ENCODE results near the gene STK17A.
"Not testable (repeated sequence)": the region's sequence is repeated elsewhere in the genome, so short reads cannot be mapped to it uniquely, and the experiment has no call there.

The STK17A gene

GRCh38 chr7:43602256-43602655 lies 19.3 kb downstream of the STK17A start:
- no peak for DNase-seq

DNA sequence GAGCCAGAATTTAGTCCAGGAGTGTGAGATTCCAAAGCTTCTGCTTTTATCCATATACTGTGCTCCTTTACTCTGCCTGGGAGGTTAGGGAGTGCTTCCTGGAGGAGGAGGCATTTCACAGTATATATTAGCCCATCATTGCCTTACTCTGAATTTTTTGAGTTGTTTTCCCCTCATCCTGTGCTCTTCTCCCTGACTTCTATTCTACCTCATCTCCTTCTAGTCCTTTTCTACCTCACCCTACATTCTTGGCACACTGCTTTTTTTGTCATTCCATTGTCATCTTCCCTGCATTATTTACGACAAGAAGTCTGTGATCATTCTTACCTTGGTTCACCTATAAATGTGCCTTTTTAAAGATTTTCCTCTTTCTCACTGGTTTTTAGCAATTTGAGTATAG lies 21.3 kb downstream of the STK17A start:
- DNase-seq: no peak

GRCh38 chr7:43609097-43609496 lies 26.2 kb downstream of the STK17A start:
- DNase-seq: no peak

- no peak for DNase-seq
Measured at GRCh38 chr7:43612128-43612527, 29.2 kb downstream of the STK17A start.

DNA sequence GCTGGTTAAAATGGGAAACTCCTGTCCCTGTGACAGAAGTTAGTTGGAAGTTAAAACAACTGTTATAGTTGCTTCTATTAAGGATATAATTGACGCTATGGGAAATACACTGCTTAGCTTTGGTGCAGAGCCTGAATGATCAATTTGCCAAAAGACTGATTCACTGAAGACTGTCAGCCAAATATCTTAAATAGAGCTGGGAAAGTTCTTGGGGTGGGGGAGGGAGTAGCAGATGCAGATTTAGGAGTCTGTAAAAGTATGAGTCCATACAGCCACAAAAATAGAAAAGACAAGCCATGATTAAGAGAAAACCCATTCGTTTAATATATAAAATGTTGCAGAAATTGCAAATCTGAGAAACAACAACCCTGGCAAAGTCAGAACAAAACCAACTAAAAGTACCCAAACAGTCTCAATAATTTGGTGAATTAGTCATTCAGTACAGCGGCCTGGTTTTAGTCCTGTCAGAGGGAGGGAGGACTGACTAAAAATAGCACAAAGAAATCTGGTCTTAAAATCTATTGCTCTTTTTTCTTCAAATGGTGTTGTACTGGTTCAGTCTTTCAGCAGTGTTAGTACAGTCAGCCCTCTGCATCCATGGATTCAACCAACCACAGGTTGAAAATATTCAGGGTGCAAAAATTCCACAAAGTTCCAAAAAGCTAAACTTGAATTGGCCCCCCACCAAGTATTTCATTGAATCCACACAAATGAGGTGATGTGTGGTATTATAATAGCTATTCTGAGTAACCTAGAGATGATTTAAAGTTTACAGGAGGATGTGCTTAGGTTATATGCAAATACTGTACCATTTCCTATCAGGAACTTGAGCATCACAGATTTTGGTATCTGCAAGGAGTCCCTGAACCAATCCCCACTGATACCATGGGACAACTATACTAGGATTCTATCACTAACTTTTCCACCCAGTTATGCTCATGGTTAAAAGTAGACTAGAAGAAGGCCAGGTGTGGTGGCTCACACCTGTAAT lies 30.0 kb downstream of the STK17A start:
- DNase-seq: no peak

DNA sequence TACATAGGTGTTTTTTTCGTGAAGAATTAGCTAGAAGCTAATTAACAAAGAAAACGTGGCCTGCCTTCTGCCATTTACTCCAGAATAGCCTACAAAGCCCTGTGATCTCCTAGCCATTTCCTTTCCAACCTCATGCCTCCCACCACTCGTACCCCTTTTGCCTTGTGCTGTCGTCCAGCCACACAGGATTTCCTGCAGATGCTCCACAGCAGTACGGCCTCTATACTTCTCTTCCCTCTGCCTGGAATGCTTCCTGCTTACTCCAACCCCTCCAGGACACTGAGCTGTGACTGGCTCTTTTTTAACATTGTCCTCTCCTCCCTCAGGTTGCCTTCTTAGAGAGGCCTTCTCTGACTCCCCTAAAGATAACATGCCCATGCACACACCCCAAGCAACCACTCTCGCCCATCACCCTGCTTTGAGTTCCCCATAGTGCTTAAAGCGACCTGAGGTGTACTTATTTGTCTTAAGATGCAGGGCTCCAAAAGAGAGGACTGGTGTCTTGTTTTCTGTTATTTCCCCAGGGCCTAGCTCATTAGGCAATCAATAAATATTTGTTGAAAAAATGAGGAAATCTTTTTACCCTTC lies 32.7 kb downstream of the STK17A start:
- DNase-seq: no peak

- no peak for DNase-seq
Measured at GRCh38 chr7:43616977-43617376, 34.1 kb downstream of the STK17A start.

DNA sequence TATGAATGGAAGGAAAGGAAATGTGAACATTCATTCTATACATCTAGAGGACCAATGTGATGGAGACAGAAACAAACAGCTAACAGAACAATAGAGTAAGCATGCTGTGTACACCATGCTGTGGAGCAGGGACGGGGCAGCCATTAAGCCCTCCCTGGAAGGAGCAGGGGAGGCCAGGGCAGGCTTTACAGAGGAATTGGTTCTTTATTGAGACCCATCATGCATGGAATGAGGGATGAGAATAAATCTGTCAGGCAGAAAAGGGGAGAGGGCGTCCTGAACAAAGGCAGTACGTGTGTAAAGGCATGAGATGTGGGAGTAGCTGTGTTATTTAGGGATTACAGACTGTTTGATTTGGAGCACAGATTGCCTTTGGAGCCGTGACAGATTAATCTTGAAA lies 35.2 kb downstream of the STK17A start:
- no peak for DNase-seq

- no peak for DNase-seq
Measured at GRCh38 chr7:43619213-43620012, 36.5 kb downstream of the STK17A start.

DNA sequence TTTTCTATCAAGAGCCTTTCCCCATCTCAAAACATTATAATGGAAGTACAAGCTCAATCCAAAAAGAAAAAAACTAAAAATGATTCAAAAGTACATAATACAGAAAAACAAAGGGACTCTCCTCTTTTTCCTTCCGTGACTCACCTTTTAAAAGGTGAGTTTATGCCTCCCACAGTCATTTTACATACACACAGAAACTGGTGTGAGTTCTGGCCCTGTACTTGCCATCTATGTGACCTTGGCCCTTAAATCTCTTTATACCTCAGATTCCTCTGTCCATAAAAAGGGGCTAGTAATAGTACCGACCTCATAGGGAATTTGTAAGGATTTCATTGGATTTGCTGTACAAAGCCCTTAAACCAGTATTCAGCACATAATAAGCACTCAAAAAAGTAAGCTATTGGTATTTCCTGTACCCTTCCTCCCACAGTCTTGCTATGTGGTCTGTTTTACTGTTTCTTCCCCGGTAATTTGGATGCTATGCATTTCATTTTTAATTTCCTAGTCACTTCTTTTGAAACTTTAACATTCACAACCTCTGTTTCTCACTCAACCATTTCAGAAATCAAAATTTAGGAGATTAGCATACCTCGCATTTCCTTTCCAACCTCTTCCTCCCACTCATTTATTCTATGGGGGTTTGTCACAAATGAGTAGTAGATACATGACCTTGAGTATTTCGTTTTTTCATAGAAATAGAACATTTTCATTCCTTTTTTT lies 39.0 kb downstream of the STK17A start:
- no peak for DNase-seq

GRCh38 chr7:43624156-43624555 lies 41.2 kb downstream of the STK17A start:
- no peak for DNase-seq

GRCh38 chr7:43625453-43625852 lies 42.5 kb downstream of the STK17A start:
- DNase-seq: no peak

DNA sequence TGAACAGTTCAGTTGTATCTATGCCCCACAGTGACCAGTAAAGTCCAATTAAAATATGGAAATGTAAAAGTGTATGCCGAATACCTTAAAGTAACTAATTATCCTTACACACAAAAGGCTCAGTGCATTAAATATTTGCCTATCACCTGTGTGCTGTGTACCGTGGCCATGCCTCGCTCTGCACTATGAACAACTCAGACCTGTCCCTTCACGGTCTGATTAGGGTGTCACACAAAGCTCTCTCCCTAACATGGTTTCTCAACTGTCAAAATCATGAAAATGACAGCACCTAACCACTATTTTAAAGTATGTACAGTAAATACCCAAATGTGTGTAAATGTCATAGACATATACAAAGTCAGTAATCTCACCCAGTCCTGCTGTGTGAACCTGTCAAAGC lies 43.1 kb downstream of the STK17A start:
- no peak for DNase-seq

GRCh38 chr7:43626695-43627094 lies 43.8 kb downstream of the STK17A start:
- DNase-seq: no peak

- not testable (repeated sequence) for DNase-seq
Measured at GRCh38 chr7:43627798-43628197, 44.9 kb downstream of the STK17A start.

GRCh38 chr7:43628431-43628830 lies 45.5 kb downstream of the STK17A start:
- DNase-seq: no peak

DNA sequence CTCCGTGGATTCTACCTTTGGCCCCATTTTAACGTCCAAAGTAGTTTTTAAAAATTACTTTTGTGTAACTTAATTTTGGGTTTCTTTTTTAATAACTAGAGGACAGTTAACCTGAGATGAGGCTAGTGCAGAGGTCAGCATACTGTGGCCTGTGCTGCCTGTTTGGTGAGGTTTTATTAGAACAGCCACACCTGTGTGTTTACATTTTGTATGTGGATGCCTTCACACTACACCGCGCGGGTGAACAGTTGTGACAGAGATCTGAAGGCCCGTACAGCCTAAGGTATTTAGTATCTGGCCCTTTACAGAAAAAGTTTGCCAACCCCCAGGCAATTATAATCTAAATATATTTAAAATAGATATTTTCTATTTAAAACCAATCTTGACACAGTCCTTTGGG lies 46.9 kb downstream of the STK17A start:
- DNase-seq: no peak

DNA sequence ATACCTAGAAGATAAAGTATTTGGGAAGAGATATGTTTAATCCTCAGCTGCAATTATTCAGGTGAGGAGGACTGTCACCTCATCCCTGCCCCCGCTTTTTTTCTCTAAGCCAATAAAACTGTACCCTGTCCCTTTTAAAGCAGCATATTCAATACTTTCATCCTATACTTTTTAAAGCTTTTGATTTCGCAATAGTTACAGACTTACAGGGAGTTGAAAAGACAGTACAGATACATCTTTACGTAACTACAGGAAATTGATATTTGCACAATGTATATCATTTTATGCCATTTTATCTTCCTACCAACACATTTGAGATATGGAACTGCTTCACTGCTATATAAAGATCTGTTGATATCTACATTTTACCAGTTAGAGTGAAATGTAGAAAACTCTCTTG lies 47.6 kb downstream of the STK17A start:
- no peak for DNase-seq

DNA sequence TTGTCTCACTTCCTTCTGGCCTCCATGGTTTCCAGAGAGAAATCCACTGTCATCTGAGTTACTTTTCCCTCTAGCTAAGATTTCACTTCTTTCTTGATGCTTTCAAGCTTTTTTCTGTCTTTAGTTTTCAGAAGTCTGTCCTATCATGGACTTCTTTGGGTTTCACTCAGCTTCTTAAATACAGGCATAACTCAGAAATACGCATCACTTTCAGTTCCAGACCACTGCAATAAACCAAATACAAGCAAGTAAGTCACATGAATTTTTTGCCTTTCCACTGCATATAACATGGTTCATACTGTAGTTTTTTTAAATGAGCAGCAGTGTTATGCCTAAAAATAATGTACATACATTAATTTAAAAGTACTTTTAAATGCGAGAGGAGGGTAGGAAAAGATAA lies 48.7 kb downstream of the STK17A start:
- DNase-seq: no peak

DNA sequence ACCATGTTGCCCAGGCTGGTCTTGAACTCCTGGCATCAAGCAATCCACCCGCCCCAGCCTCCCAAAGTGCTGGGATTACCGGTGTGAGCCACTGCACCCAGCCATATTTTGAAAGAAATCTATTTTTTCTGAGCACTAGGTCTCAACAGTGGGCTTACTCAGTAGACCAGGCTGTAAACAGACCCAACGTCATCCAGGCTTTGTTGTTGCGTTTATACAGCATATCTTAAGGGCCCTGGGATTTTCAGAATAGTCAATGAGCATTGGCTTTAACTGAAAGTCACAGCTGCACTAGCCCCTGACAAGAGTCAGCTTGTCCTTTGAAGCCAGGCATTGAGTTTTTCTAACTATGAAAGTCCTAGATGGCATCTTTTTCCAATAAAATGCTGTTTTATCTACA lies 49.8 kb downstream of the STK17A start:
- DNase-seq: no peak

DNA sequence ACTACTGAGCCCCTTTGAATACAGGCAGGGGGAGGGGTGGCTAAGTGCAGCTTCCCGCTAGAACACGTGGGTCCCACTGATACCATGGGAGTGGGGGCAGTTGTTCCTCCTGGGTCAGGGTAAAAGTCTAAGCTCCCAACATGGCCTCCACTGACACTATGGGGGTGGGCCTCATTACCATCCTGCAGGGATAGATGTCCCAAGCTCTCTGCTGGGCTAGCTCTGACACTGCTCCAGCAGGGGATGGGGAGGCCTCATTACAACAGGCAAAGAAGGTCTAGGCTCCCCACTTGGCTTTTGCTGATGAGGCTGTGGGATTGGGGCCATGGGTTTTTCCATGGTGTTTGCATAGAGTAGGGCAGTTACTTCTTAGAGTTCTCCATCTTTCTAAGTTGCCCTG lies 51.5 kb downstream of the STK17A start:
- DNase-seq: no peak

DNA sequence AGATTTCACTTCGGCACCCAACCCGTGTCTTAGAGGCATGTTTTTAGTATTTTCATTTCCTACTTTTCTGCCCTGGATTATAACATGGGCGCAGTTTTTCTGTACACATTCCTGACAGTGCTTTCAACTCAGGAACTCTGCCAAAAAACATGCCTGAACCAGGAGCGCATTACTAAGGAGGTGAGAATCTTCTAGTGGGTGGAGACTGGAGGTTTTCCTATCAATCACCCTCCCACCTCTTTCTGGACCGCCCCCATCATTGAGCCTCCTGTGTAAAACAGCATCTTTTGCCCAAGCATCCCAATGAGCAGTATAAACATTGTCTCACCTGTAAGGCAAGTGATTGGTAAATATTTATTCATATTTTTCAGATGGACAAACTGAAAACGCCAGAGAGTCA lies 53.2 kb downstream of the STK17A start:
- DNase-seq: no peak

All from NCI-H1436 treated with DMSO at 0.1 percent for 48 hours (cell line).